Measurements from ENCODE around the gene CEP89. TPM values are rescaled to one million over a fixed set of nuclear protein-coding genes. Genes with fewer than 3 reads are reported as not detected.

Gene CEP89
- total and polyA plus RNA-seq, 2 of the 4 experiments (the other 2 are of a cell fraction), result 7.2 to 17.4 TPM

DNA sequence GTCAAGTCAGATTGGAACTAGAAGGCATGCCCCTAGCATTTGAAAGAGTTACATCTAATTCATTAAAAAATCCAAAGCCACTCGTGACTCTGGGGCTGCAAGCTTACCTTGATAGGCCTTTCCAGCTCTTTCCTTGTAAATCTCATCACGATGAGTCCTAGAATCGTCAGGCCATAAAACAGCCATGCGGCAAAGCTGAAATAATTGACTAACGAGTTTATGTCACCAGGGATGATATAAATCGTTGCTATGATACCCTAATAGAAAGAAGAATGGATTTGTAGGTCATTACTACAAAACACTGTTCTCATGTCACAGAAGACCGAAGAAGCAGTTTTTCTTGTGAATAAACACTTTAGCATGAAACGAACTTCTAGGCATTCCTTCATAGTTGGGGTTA is 129.7 kb downstream of the CEP89 start:
- Histone ChIP-seq H2BK120ac (ENCODE audit: low read depth, low read length) (no peak overlapping the region), H3K23ac (ENCODE audit: low read depth, low read length) (no peak overlapping the region), H3K36me3 (ENCODE audit: control insufficient read depth, insufficient read depth, low read length) (no peaks in the 10 kb centered on the region), H3K9ac (ENCODE audit: low read depth, low read length) (no peak overlapping the region), H3K4ac (ENCODE audit: low read depth, low read length) (no peak overlapping the region), H4K20me1 (ENCODE audit: insufficient read depth, low read length) (no peaks in the 10 kb centered on the region), H2AK9ac (replicated peaks; ENCODE audit: low read depth, low read length, poor library complexity) (no peak overlapping the region), H3K56ac (ENCODE audit: extremely low read depth, insufficient read depth, low read length) (no peak overlapping the region), H2AK5ac (ENCODE audit: low read depth, low read length) (no peak overlapping the region), H2BK20ac (ENCODE audit: low read depth, low read length) (no peak overlapping the region), H3K4me2 (ENCODE audit: low read depth, low read length) (no peak overlapping the region), H3K27ac (ENCODE audit: insufficient read depth, low read length) (no peak overlapping the region), H2AFZ (replicated peaks; ENCODE audit: low read length, poor library complexity) (no peak overlapping the region), H2BK15ac (ENCODE audit: low read depth, low read length) (no peak overlapping the region), H3K4me3 (ENCODE audit: insufficient read depth, low read depth, low read length) (no peak overlapping the region), H3K18ac (ENCODE audit: low read depth, low read length) (no peak overlapping the region), H4K5ac (ENCODE audit: low read depth, low read length) (no peak overlapping the region), H3K14ac (replicated peaks; ENCODE audit: low read depth, low read length) (no peak overlapping the region), H4K91ac (ENCODE audit: insufficient read depth, low read depth, low read length) (no peak overlapping the region), H3K9me1 (ENCODE audit: insufficient read depth, low read length) (no peaks in the 10 kb centered on the region), H3K4me1 (ENCODE audit: control insufficient read depth, insufficient read depth, low read length) (no peaks in the 10 kb centered on the region), H3K27me3 (ENCODE audit: control insufficient read depth, insufficient read depth, low read length) (no peaks in the 10 kb centered on the region), H3K79me1 (ENCODE audit: low read depth in 1 of 2, low read length in 2 of 2) (no peaks in the 10 kb centered on the region), H2BK5ac (ENCODE audit: low read depth, low read length, poor library complexity, severe bottlenecking) (no peak overlapping the region), H4K8ac (ENCODE audit: low read depth in 2 of 2, low read length in 2 of 2) (no peak overlapping the region), H3K9me3 (ENCODE audit: control insufficient read depth, insufficient read depth, low read length) (no peaks in the 10 kb centered on the region)
- dilution Hi-C loops (cut with HindIII; ENCODE audit: low sequenced_read_pairs, unreplicated experiment), result no loop called here
- intact Hi-C loops (cut with micrococcal nuclease), result no loop called here
- POLR2A ChIA-PET (ENCODE audit: unreplicated experiment), result no interaction called here
- CTCF ChIA-PET, result interaction anchor here (0.5 kb wide), 1 partner anchor 1062 kb away, joined by 5 read pairs; no protein-coding TSS in a partner anchor
- in situ Hi-C loops (cut with MboI; ENCODE audit: low sequenced_read_pairs), result no loop called here
- TF ChIP-seq CHD1 (IDR thresholded peaks at IDR 0.05; ENCODE audit: low read depth, low read length) (no peak), POLR2A (IDR thresholded peaks at IDR 0.05; ENCODE audit: low read depth, low read length) (no peak), MXI1 (IDR thresholded peaks at IDR 0.05; ENCODE audit: borderline replicate concordance, low read depth, low read length) (no peak), NFE2L2 (IDR thresholded peaks at IDR 0.05; ENCODE audit: low read depth, low read length) (no peak), FOS (IDR thresholded peaks at IDR 0.05; ENCODE audit: low read depth, low read length) (no peak), MAZ (IDR thresholded peaks at IDR 0.05; ENCODE audit: borderline replicate concordance, low read depth, low read length) (no peak), RAD21 (IDR thresholded peaks at IDR 0.05; ENCODE audit: low read length) (no peak), SMC3 (IDR thresholded peaks at IDR 0.05; ENCODE audit: low read depth, low read length) (no peak), MAFK (IDR thresholded peaks at IDR 0.05; ENCODE audit: low read depth, low read length) (no peak), CEBPB (IDR thresholded peaks at IDR 0.05; ENCODE audit: low read depth, low read length) (no peak), RCOR1 (IDR thresholded peaks at IDR 0.05; ENCODE audit: insufficient replicate concordance, low read length) (no peak), BHLHE40 (IDR thresholded peaks at IDR 0.05; ENCODE audit: low read depth, low read length) (no peak), RFX5 (IDR thresholded peaks at IDR 0.05; ENCODE audit: low read depth, low read length) (no peak)
- TF ChIP-seq, protein P1, sequence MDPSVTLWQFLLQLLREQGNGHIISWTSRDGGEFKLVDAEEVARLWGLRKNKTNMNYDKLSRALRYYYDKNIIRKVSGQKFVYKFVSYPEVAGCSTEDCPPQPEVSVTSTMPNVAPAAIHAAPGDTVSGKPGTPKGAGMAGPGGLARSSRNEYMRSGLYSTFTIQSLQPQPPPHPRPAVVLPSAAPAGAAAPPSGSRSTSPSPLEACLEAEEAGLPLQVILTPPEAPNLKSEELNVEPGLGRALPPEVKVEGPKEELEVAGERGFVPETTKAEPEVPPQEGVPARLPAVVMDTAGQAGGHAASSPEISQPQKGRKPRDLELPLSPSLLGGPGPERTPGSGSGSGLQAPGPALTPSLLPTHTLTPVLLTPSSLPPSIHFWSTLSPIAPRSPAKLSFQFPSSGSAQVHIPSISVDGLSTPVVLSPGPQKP (IDR thresholded peaks at IDR 0.05; ENCODE audit: borderline replicate concordance, low read depth, low read length), result no peak
- TF ChIP-seq, protein P2, sequence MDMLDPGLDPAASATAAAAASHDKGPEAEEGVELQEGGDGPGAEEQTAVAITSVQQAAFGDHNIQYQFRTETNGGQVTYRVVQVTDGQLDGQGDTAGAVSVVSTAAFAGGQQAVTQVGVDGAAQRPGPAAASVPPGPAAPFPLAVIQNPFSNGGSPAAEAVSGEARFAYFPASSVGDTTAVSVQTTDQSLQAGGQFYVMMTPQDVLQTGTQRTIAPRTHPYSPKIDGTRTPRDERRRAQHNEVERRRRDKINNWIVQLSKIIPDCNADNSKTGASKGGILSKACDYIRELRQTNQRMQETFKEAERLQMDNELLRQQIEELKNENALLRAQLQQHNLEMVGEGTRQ (IDR thresholded peaks at IDR 0.05; ENCODE audit: low read depth, low read length), result no peak
- TF ChIP-seq, protein P3, sequence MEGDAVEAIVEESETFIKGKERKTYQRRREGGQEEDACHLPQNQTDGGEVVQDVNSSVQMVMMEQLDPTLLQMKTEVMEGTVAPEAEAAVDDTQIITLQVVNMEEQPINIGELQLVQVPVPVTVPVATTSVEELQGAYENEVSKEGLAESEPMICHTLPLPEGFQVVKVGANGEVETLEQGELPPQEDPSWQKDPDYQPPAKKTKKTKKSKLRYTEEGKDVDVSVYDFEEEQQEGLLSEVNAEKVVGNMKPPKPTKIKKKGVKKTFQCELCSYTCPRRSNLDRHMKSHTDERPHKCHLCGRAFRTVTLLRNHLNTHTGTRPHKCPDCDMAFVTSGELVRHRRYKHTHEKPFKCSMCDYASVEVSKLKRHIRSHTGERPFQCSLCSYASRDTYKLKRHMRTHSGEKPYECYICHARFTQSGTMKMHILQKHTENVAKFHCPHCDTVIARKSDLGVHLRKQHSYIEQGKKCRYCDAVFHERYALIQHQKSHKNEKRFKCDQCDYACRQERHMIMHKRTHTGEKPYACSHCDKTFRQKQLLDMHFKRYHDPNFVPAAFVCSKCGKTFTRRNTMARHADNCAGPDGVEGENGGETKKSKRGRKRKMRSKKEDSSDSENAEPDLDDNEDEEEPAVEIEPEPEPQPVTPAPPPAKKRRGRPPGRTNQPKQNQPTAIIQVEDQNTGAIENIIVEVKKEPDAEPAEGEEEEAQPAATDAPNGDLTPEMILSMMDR (conservative IDR thresholded peaks at IDR 0.05; ENCODE audit: low read depth, low read length), result no peak
- ATAC-seq (ENCODE audit: low read depth) (no peak), DNase-seq (no peak)
- no CpG with 5 or more reads among the region's 8 CpGs for WGBS, 2 experiments (ENCODE audit: extremely low coverage in 2 of 2, insufficient read length in 1 of 2)
- BruUV-seq (replicated peaks), result no TSS peak

Data from IMR-90 (cell line).